HAP-1 (cell line): ENCODE measurements around the gene ERCC6L2.

Experiments
- DNase-seq, 2 experiments: peaks; one replicate each; pipeline ENCODE4 v3.0.0-alpha.2; 2016 to 2020; ENCODE audit warnings: low spot score in 2 of 2
- H3K27me3 ChIP-seq: fragments of 250-450 bp; sonication (Bioruptor Pico); 2 replicates; pipeline ENCODE4 v1.5.1; 2020; ENCODE audit warnings: low read depth, mild to moderate bottlenecking, moderate library complexity
- H3K36me3 ChIP-seq: fragments of 250-450 bp; sonication (Bioruptor Pico); replicated peaks from 2 replicates; pipeline ENCODE4 v1.5.1; 2020; ENCODE audit warnings: mild to moderate bottlenecking
- H3K4me1 ChIP-seq: fragments of 250-450 bp; sonication (Bioruptor Pico); 2 replicates; pipeline ENCODE4 v1.5.1; 2020; ENCODE audit warnings: mild to moderate bottlenecking
- H3K4me3 ChIP-seq: fragments of 250-450 bp; sonication (Bioruptor Pico); 2 replicates; pipeline ENCODE4 v1.5.1; 2020; ENCODE audit warnings: mild to moderate bottlenecking, moderate library complexity
- H3K9me3 ChIP-seq: fragments of 250-450 bp; sonication (Bioruptor Pico); 2 replicates; pipeline ENCODE4 v1.5.1; 2020; ENCODE audit warnings: mild to moderate bottlenecking, moderate library complexity
- in situ Hi-C: fragments of 300-500 bp; cut with MboI; formaldehyde crosslinking; loops from 3 replicates; pipeline ENCODE4 v1.14.3; 2020; ENCODE audit warnings: low sequenced_read_pairs, inconsistent platforms, mixed read lengths

ERCC6L2 gene, protein sequence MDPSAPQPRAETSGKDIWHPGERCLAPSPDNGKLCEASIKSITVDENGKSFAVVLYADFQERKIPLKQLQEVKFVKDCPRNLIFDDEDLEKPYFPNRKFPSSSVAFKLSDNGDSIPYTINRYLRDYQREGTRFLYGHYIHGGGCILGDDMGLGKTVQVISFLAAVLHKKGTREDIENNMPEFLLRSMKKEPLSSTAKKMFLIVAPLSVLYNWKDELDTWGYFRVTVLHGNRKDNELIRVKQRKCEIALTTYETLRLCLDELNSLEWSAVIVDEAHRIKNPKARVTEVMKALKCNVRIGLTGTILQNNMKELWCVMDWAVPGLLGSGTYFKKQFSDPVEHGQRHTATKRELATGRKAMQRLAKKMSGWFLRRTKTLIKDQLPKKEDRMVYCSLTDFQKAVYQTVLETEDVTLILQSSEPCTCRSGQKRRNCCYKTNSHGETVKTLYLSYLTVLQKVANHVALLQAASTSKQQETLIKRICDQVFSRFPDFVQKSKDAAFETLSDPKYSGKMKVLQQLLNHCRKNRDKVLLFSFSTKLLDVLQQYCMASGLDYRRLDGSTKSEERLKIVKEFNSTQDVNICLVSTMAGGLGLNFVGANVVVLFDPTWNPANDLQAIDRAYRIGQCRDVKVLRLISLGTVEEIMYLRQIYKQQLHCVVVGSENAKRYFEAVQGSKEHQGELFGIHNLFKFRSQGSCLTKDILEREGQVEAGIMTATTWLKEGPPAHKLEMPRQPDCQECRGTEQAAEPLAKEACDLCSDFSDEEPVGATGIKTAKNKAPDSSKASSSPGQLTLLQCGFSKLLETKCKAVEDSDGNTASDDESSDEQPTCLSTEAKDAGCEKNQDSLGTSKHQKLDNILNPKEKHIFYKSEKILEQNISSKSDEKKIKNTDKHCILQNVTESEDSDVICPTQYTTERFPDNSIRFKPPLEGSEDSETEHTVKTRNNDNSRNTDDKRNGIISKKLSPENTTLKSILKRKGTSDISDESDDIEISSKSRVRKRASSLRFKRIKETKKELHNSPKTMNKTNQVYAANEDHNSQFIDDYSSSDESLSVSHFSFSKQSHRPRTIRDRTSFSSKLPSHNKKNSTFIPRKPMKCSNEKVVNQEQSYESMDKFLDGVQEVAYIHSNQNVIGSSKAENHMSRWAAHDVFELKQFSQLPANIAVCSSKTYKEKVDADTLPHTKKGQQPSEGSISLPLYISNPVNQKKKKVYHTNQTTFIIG (N-terminal part only)

DNA sequence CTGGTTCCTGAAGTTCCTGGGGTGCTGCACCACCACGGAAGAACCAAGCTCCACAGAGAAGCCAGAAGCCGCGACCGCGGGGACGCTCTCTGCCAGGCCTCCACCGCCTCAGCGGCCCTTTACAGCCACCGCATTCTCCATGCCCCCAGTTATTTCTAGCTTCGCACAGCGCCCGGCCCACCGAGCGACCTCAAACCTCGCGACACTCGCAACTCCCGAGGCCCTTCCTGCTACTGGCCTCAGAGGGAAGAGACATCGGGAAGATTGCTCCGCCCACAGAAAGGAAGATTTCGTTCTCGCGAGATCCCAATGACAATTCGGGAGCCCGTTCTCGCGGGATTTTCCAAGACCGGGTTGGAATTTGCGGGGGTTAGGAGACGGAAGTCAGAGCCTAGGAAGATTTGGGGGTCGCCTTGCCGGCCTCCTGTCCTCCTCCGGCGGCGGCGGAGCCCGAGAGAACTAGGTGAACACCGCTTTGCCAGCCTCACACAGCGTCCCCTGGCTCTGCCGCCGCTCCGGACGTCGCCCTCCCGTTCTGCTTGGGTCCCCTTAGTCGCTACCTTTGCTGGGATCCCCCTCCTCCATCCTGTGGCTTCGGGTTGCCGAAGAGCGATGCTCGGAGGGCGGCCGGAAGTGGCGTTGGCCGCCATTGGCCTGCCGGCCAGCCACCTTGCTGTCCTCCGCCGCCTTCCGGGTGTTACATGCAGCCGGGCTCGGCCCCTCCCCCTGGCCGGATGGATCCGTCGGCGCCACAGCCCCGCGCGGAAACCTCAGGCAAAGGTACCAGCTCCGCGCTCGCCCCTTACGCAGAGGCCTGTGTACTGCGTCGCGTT lies at the start of gene ERCC6L2:
ERCC6L2 (plus strand) TSS at position 387 of the 833 bp plus-strand sequence; CDS start at position 735, 348 bp downstream.
- no peak within 1 kb of the TSS for H3K4me3 ChIP-seq
- in situ Hi-C loops = loop anchor here (10.0 kb wide), 1 partner anchor 371 kb away; no protein-coding TSS in a partner anchor
- H3K4me1 ChIP-seq = peaks cover 20% of the 10 kb centered on the region
- peaks cover 11% of the 10 kb centered on the region for H3K36me3 ChIP-seq
- no peaks in the 10 kb centered on the region for H3K27me3 ChIP-seq
- no peaks in the 10 kb centered on the region for H3K9me3 ChIP-seq
- DNase-seq = peak; percentile 96 to 97

DNA sequence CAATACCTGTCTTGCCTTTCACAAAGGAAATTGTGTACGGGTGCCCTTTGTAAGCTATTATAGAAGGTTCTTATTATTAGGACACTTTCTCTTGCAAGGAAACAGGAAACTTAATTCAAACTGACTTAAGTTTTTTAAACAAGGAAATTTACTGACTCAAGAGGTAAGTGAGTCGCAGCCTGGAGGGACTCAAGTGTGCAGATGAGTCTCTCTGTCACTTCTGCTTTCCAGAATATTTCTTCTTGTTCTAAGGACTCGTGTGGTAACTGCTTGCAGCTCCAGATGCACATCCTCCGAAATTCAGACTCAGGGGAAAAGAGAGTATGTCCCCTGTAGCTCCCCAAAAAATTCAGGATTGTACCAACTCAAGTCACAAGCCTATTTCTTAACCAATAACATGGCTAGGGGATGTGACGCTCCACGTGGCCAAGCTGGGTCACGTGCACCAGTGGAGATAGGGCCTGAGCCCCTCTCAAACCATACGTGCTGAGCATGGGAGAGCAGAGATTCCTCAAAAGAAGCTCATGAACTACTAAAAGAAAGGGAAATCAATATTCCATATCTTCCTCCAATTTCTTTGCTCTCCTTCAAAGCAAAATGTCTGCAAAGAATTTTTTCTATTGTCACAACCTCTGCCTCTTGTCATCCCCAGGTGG lies 49.2 kb upstream of the ERCC6L2 start:
- no peaks in the 10 kb centered on the region for H3K27me3 ChIP-seq
- in situ Hi-C loops = no loop called here
- DNase-seq = no peak

DNA sequence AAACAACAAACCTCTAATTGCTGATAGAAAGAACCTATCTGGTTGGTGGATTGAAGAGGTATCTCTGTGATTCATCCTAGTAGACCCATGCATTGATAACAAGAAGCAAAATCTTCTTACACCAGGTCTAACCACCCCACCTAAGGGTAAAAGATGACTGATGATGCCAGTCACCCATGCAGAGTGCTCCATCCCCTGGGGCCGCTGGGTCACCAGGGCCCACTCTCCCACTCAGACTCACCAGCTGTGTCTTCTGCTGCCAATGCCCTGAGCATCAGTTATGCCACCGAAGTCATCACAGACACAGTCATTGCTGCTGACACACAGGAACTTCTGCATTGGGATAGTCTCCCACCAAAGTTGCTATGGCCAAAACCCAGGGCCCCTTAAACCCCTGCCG lies 44.7 kb upstream of the ERCC6L2 start:
- H3K4me3 ChIP-seq = no peak overlapping the region
- H3K4me1 ChIP-seq = no peaks in the 10 kb centered on the region
- no peaks in the 10 kb centered on the region for H3K27me3 ChIP-seq
- no peaks in the 10 kb centered on the region for H3K36me3 ChIP-seq
- in situ Hi-C loops = no loop called here
- no peak for DNase-seq
- no peaks in the 10 kb centered on the region for H3K9me3 ChIP-seq

More for the DNA sequence above, 49.2 kb upstream of the ERCC6L2 start:
- Histone ChIP-seq H3K9me3 (no peaks in the 10 kb centered on the region; the same call in 1 of the 2 replicates), H3K4me1 (no peaks in the 10 kb centered on the region), H3K36me3 (no peaks in the 10 kb centered on the region), H3K4me3 (no peak overlapping the region)

- in situ Hi-C loops = no loop called here
- Histone ChIP-seq H3K36me3 (no peaks in the 10 kb centered on the region), H3K4me3 (no peak overlapping the region), H3K9me3 (no peaks in the 10 kb centered on the region), H3K27me3 (no peaks in the 10 kb centered on the region), H3K4me1 (no peaks in the 10 kb centered on the region)
- no peak for DNase-seq
Measured at GRCh38 chr9:95831810-95832209, 43.7 kb upstream of the ERCC6L2 start.

- DNase-seq = no peak
- H3K9me3 ChIP-seq = no peaks in the 10 kb centered on the region
- H3K4me3 ChIP-seq = no peak overlapping the region
- no peaks in the 10 kb centered on the region for H3K27me3 ChIP-seq
- no peaks in the 10 kb centered on the region for H3K4me1 ChIP-seq
- in situ Hi-C loops = no loop called here
- no peaks in the 10 kb centered on the region for H3K36me3 ChIP-seq
Measured at GRCh38 chr9:95833546-95834178, 41.8 kb upstream of the ERCC6L2 start.

GRCh38 chr9:95834281-95834907 lies 41.1 kb upstream of the ERCC6L2 start:
- Histone ChIP-seq H3K27me3 (no peaks in the 10 kb centered on the region), H3K4me3 (no peak overlapping the region), H3K9me3 (no peaks in the 10 kb centered on the region), H3K36me3 (no peaks in the 10 kb centered on the region), H3K4me1 (no peaks in the 10 kb centered on the region)
- no peak for DNase-seq
- in situ Hi-C loops = no loop called here

DNA sequence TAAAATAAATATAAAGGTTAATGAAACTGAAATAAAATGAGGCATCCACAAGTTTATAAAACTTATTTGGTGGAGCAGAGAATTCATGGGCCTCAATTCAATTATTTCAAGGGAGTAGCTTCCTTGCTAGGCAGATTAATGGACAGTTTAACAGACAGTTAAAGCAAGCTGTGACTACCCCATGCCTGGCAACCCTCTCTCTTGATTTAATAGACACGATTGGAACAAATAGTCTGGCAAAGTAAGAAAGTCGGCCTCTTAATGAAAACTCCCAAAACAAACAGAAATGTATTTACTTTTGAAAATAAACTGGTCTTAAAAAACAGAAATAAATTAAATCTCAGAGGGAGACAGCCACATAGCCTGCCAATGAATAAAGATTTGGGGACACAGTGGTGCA lies 40.1 kb upstream of the ERCC6L2 start:
- H3K36me3 ChIP-seq = no peaks in the 10 kb centered on the region
- no peak for DNase-seq
- H3K4me3 ChIP-seq = no peak overlapping the region
- in situ Hi-C loops = no loop called here
- no peaks in the 10 kb centered on the region for H3K27me3 ChIP-seq
- no peaks in the 10 kb centered on the region for H3K9me3 ChIP-seq
- no peaks in the 10 kb centered on the region for H3K4me1 ChIP-seq

DNA sequence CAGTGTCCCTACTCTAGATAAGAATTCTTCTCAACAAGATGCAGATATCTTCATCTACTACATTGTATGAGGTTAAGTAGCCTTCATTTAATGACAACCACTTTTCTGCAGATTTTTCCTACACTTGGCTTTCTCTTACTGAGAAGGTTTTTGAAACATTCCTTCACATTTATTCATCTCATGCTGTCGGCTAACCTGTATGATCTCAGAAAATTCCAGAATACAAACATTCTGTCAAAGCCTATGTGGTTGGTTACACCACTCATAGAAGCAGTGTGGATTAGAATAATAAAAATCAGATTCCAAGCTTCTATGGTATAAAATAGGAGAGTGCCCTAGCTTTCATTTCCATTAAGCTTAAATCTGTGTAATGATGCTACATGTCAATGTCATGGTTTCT lies 39.4 kb upstream of the ERCC6L2 start:
- no peaks in the 10 kb centered on the region for H3K36me3 ChIP-seq
- in situ Hi-C loops = no loop called here
- H3K9me3 ChIP-seq = no peaks in the 10 kb centered on the region
- H3K27me3 ChIP-seq = no peaks in the 10 kb centered on the region
- no peaks in the 10 kb centered on the region for H3K4me1 ChIP-seq
- no peak overlapping the region for H3K4me3 ChIP-seq
- no peak for DNase-seq

DNA sequence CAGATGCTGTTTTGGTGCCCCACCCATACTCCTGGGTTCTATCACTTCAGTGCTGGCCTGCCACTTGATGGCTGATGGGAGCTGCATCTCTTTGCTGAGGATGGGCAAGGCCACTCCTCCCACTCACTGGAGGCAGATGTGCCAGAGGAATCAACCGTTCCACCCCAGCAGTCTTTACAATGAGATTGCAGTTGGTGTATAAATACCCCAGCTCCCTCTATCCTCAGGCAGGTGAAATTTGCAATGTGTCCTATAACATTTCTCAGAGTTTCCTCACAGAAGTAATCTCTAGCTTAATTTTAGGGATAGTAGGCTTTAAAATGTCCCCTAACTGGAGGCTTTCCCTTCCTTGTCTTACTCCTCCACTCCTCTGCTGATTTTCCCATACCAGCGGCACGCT lies 36.5 kb upstream of the ERCC6L2 start:
- in situ Hi-C loops = no loop called here
- H3K9me3 ChIP-seq = no peaks in the 10 kb centered on the region
- H3K4me1 ChIP-seq = no peaks in the 10 kb centered on the region
- H3K27me3 ChIP-seq = no peaks in the 10 kb centered on the region
- no peaks in the 10 kb centered on the region for H3K36me3 ChIP-seq
- H3K4me3 ChIP-seq = no peak overlapping the region
- DNase-seq = no peak

DNA sequence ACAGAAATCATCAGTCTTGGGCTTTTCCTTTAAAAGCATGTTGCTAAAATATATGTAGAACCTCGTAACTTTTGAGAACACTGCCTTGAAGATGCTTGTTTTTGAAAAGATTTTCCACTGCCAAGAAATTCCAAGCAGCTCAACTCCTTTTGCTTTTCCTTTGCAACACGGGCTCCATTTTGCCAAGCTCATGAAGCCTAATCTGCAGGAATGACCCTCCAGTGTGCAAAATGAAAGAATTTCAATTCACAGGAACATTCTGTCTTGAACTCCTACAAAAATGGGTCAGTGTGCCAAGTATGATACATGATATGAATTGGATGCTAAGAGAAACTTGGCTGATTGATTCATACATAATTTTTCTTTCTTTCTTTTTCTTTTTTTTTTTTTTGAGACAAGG lies 35.4 kb upstream of the ERCC6L2 start:
- no peak overlapping the region for H3K4me3 ChIP-seq
- H3K36me3 ChIP-seq = no peaks in the 10 kb centered on the region
- in situ Hi-C loops = no loop called here
- H3K9me3 ChIP-seq = no peaks in the 10 kb centered on the region
- no peaks in the 10 kb centered on the region for H3K27me3 ChIP-seq
- no peak for DNase-seq
- H3K4me1 ChIP-seq = no peaks in the 10 kb centered on the region

DNA sequence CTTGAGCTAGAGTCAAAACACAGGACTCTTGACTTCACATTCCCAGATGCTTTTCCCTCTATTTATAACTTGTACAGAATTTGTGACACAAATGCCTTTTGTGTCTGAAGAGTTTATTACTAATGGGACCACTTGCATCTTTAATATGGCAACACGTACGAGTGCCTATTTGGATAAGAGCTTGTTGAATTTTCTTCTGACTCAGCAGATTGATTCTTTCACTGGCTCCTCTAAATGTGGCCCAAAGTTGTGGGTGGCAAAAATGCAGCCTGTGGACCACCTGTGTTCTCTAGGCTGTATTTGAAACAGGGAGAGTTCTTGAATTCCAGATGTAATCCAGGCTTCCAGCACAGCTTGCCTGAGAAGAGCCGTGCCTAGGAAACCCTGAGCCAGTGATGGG lies 34.1 kb upstream of the ERCC6L2 start:
- H3K4me3 ChIP-seq = no peak overlapping the region
- in situ Hi-C loops = no loop called here
- H3K4me1 ChIP-seq = no peaks in the 10 kb centered on the region
- no peak for DNase-seq
- no peaks in the 10 kb centered on the region for H3K36me3 ChIP-seq
- H3K27me3 ChIP-seq = no peaks in the 10 kb centered on the region
- no peaks in the 10 kb centered on the region for H3K9me3 ChIP-seq

DNA sequence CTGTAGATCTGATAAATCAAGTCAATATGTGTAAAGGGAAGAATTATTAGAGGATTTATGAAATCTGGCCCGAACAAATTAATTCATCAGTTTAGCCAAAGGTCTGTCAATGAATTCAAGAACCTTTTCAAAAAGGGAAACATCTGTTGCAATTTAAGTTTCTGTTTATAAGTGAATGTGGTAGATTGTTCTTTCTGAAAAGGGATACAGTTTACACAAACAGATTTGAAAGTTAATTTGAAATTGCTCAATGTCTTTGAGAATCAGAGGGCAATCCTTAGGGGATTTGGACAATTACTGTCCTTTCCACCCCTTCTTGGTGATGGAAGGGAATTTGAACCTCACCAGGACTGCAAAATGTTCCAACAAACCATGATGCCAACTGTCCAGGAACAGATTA lies 29.7 kb upstream of the ERCC6L2 start:
- no peak overlapping the region for H3K4me3 ChIP-seq
- H3K36me3 ChIP-seq = no peaks in the 10 kb centered on the region
- no peak for DNase-seq
- H3K9me3 ChIP-seq = no peaks in the 10 kb centered on the region
- H3K27me3 ChIP-seq = no peaks in the 10 kb centered on the region
- in situ Hi-C loops = no loop called here
- H3K4me1 ChIP-seq = no peaks in the 10 kb centered on the region
